Measurements from ENCODE around the gene TCHP. TPM values are rescaled to one million over a fixed set of nuclear protein-coding genes. Genes with fewer than 3 reads are reported as not detected.
"Not testable (repeated sequence)": the region's sequence is repeated elsewhere in the genome, so short reads cannot be mapped to it uniquely, and the experiment has no call there.

TCHP gene
- total and polyA plus RNA-seq, 5 donors = 7.1 to 13.5 (median 10.2) TPM

DNA sequence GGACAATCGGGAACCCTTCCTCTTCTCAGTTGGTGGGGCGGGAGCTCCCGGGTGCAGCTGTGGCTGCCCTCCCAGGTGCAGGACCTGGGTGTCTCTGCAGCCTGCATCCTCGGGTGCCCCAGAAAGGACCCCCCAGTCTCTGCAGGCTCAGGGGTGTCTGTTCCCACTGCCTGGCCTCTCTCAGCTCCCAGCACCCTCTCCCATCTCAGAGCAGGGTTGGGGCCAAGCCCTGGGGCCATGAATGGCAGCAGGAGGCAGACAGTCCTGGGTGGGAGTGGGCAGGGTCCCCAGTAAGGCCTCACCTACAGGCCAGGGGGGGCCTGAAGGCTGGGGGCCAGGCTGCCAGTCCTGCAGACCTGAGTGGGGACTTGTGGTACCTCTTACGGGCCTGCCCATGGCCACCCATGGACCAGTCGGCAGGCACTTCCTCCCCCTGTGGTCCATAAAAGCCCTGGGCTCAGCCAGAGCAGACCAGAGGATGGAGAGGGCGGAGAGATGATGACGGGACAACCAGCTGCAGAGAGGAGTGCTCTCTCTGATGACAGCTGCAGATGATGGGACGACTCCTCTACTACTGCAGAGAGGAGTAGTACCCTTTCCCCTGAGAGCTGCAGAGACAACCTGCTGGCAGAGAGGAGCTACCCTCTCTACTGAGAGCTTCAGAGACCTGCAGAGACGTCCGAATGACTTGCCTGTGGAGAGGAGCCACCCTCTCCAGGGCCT is 26.6 kb downstream of the TCHP start:
- H3K27me3 ChIP-seq (ENCODE audit: control insufficient read depth, insufficient read depth) = no peaks in the 10 kb centered on the region
- DNase-seq = no peak

DNA sequence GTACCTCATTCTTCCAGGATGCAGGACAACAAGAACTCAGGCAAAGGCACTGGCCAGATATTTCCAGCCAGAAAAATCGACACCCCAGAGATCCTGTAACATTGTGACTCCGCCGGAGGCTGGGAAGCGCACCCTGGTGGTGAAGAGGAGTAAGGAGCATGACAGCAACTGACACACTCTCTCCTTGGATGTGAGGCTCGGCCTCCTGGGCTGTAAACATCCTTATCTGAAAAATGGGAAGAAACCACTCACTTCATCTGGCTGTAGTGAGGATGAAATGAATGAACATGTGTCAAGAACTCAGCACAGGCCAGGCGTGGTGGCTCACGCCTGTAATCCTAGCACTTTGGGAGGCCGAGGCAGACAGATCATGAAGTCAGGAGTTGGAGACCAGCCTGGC is 27.5 kb downstream of the TCHP start:
- Histone ChIP-seq H3K4me1 (ENCODE audit: control insufficient read depth, insufficient read depth, low read length) (no peaks in the 10 kb centered on the region), H3K27me3 (ENCODE audit: control insufficient read depth, insufficient read depth) (no peaks in the 10 kb centered on the region), H3K4me3 (ENCODE audit: low read length) (no peak overlapping the region), H3K27ac (ENCODE audit: low read length) (no peak overlapping the region), H3K9me3 (ENCODE audit: control insufficient read depth, low read length) (no peaks in the 10 kb centered on the region)
- DNase-seq (peak in 2 of 3 donors; percentile 32 to 64), ATAC-seq (peak; percentile 25 to 34)
- intact Hi-C loops (cut with DNase I) = no loop called here
- WGBS = 80% methylated on average over 8 of the region's 8 CpGs

More for the DNA sequence above, 26.6 kb downstream of the TCHP start:
- 86% methylated on average over 11 of the region's 11 CpGs for WGBS
- no peak for ATAC-seq
- H3K4me1 ChIP-seq (ENCODE audit: control insufficient read depth, insufficient read depth, low read length) = no peaks in the 10 kb centered on the region
- intact Hi-C loops (cut with DNase I) = no loop called here
- H3K4me3 ChIP-seq (ENCODE audit: low read length) = no peak overlapping the region
- no peak overlapping the region for H3K27ac ChIP-seq (ENCODE audit: low read length)
- no peaks in the 10 kb centered on the region for H3K9me3 ChIP-seq (ENCODE audit: control insufficient read depth, low read length)

DNA sequence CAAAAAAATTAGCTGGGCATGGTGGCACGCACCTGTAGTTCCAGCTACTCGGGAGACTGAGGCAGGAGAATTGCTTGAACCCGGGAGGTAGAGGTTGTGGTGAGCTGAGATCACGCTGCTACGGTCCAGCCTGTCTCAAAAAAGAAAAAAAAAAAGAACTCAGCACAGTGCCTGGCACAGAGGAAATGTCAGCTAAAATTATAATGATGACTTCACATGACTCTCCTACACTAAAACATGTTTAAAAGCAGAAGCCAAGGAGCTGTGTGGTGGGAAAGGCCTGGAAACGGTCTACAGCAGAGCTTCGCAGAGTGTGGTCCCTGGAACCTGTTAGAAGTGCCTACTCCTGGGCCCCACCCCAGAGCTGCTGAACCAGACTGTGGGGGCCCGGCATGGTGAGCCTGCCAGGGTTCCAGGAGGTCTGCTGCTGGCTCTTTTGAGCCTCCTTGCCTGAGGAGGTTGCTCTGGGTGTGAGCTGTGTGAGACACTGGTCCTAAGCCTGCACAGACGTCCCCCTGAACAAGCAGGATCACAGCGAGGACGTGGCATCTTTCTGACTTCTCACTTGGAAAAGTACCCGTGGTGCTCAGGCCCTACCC is 28.1 kb downstream of the TCHP start:
- intact Hi-C loops (cut with DNase I) = no loop called here
- 92% methylated on average over 12 of the region's 12 CpGs for WGBS
- no peaks in the 10 kb centered on the region for H3K4me1 ChIP-seq (ENCODE audit: control insufficient read depth, insufficient read depth, low read length)
- ATAC-seq = no peak
- DNase-seq = no peak
- no peaks in the 10 kb centered on the region for H3K9me3 ChIP-seq (ENCODE audit: control insufficient read depth, low read length)
- no peak overlapping the region for H3K27ac ChIP-seq (ENCODE audit: low read length)
- no peak overlapping the region for H3K4me3 ChIP-seq (ENCODE audit: low read length)
- no peaks in the 10 kb centered on the region for H3K27me3 ChIP-seq (ENCODE audit: control insufficient read depth, insufficient read depth)

DNA sequence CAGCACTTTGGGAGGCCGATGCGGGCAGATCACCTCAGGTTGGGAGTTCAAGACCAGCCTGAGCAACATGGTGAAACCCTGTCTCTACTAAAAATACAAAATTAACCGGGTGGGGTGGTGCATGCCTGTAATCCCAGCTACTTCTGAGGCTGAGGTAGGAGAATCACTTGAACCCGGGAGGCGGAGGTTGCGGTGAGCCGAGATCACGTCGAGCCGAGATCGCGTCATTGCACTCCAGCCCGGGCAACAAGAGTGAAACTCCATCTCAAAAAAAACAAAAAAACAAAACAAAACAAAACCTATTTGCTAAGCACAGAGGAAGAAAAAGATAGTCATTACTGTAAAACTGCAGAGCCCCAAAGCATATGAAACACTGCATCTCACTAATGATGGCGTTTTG is 29.3 kb downstream of the TCHP start:
- intact Hi-C loops (cut with DNase I); ATAC-seq; H3K9me3 ChIP-seq (ENCODE audit: control insufficient read depth, low read length); H3K27me3 ChIP-seq (ENCODE audit: control insufficient read depth, insufficient read depth); H3K27ac ChIP-seq (ENCODE audit: low read length); DNase-seq; H3K4me1 ChIP-seq (ENCODE audit: control insufficient read depth, insufficient read depth, low read length); H3K4me3 ChIP-seq (ENCODE audit: low read length): not testable (repeated sequence)
- WGBS = 91% methylated on average over 14 of the region's 14 CpGs

DNA sequence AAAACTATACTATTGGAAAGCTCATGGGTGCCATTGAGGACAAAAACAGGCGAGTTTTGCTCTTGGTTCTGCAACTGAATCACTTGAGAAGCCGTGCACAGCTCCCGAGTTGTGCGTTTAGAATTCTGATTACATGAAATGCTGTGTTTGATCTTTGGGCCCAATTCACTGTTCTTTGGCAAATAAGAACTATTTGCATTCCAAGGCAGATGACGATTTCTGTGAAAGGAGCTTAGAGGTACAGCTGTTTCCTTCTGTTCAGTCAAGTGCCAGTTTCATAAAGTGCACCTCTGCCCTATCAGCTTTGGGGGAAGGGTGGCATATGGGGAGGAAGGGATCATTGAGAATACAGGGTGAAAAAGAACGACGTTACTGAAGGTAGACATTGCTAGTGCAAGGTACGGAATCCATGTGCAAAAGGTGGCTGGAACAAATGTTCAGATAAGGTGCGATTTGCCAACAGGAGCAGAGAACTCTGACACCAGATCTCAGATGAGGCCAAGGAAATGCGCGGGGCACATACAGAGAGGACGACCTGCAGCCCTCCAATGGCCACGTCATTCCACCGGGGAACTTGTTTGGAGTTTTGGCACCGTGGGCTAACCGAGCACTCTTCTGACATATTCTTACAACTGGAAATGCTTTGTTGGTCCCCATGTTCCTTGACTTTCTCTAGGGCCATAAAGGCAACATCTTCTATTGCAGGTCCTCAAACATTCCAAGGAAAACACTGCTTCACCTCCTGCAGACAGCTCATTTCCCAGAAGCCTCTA is 30.1 kb downstream of the TCHP start:
- no peaks in the 10 kb centered on the region for H3K9me3 ChIP-seq (ENCODE audit: control insufficient read depth, low read length)
- 80% methylated on average over 16 of the region's 16 CpGs for WGBS
- ATAC-seq = no peak
- H3K27me3 ChIP-seq (ENCODE audit: control insufficient read depth, insufficient read depth) = no peaks in the 10 kb centered on the region
- no peaks in the 10 kb centered on the region for H3K4me1 ChIP-seq (ENCODE audit: control insufficient read depth, insufficient read depth, low read length)
- no peak overlapping the region for H3K27ac ChIP-seq (ENCODE audit: low read length)
- no peak for DNase-seq
- intact Hi-C loops (cut with DNase I) = no loop called here
- no peak overlapping the region for H3K4me3 ChIP-seq (ENCODE audit: low read length)

DNA sequence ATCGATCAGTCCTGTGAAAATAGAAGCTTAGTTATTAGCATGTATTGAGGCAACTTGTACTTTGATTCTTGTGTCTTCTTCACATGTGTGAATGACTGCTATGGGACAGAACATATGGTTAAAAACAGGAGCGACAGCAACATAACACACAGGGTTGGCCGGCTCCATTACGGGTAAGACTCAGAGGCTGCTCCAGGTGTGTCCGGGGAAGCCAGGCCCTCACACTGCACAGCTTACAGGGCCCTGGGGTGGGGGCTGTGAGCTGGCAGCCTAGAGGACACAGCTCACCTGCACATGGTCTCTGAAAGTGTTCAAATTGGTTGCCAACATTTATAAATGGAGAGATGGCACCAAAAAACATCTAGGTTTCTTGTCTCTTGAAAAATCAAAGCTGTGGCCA is 31.1 kb downstream of the TCHP start:
- H3K27ac ChIP-seq (ENCODE audit: low read length) = no peak overlapping the region
- WGBS = 88% methylated on average over 5 of the region's 5 CpGs

DNA sequence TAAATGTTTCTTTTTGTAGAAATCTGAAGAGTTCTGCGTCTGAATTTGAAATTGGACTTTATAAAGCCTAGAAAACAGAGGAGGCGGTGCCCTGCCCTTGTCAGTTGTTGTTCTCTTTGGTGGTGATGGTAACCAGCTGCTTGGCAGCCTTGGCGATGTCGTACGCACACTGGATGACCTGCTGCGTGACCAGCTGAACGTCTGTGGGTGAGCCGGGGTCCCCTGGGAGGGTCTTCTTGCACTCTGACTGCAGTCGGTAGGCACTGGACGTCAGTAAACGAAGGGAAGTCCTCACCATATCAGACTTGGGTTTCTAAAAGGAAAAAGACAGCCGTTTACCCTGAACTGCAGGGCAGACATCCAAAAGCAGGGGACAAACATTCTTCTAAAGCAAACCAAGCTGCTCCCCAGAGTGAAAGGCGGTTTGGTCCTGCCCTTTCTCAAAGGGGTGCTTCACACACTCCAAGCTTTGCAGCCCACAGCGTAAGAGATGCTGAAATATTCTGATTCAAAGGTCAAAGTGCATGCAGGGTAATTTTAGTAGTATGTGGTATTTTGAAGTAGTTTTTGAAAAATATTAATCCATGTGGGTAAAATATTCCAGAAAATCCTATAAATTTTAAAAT is 32.9 kb downstream of the TCHP start:
- no peaks in the 10 kb centered on the region for H3K27me3 ChIP-seq (ENCODE audit: control insufficient read depth, insufficient read depth)
- intact Hi-C loops (cut with DNase I) = no loop called here
- peak overlapping the region; percentile 30 for H3K27ac ChIP-seq (ENCODE audit: low read length)
- no peak overlapping the region for H3K4me3 ChIP-seq (ENCODE audit: low read length)
- no peaks in the 10 kb centered on the region for H3K4me1 ChIP-seq (ENCODE audit: control insufficient read depth, insufficient read depth, low read length)
- 60% methylated on average over 14 of the region's 14 CpGs for WGBS
- DNase-seq (peak; percentile 92 to 95 (median 92)), ATAC-seq (peak; percentile 85 to 90)
- H3K9me3 ChIP-seq (ENCODE audit: control insufficient read depth, low read length) = no peaks in the 10 kb centered on the region

More for the DNA sequence above, 31.1 kb downstream of the TCHP start:
- H3K4me1 ChIP-seq (ENCODE audit: control insufficient read depth, insufficient read depth, low read length) = no peaks in the 10 kb centered on the region
- DNase-seq (no peak), ATAC-seq (no peak)
- no peaks in the 10 kb centered on the region for H3K9me3 ChIP-seq (ENCODE audit: control insufficient read depth, low read length)
- H3K27me3 ChIP-seq (ENCODE audit: control insufficient read depth, insufficient read depth) = no peaks in the 10 kb centered on the region
- intact Hi-C loops (cut with DNase I) = no loop called here
- H3K4me3 ChIP-seq (ENCODE audit: low read length) = no peak overlapping the region

DNA sequence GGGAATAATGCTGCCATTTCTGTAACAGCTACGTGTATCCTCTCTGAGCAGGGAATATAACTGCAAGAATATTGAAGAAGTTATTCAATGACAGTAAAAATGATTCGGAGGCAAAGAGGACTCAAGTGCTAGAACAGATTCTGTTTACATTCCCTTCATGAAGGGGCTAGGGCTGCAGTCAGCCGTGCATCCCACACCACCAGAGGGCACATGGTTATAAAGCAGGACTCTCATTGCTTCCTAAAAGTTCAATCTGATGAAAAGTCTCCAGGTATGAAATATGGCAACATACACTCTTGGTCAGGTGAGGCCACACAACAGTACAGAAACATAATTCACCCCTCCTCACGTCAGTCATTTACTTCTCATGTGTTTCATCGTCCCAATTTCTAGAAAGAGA is 34.0 kb downstream of the TCHP start:
- intact Hi-C loops (cut with DNase I) = no loop called here
- Histone ChIP-seq H3K9me3 (ENCODE audit: control insufficient read depth, low read length) (no peaks in the 10 kb centered on the region), H3K27me3 (ENCODE audit: control insufficient read depth, insufficient read depth) (no peaks in the 10 kb centered on the region), H3K4me1 (ENCODE audit: control insufficient read depth, insufficient read depth, low read length) (no peaks in the 10 kb centered on the region), H3K4me3 (ENCODE audit: low read length) (no peak overlapping the region), H3K27ac (ENCODE audit: low read length) (no peak overlapping the region)
- WGBS = 70% methylated on average over 5 of the region's 5 CpGs
- DNase-seq = no peak
- ATAC-seq = no peak

DNA sequence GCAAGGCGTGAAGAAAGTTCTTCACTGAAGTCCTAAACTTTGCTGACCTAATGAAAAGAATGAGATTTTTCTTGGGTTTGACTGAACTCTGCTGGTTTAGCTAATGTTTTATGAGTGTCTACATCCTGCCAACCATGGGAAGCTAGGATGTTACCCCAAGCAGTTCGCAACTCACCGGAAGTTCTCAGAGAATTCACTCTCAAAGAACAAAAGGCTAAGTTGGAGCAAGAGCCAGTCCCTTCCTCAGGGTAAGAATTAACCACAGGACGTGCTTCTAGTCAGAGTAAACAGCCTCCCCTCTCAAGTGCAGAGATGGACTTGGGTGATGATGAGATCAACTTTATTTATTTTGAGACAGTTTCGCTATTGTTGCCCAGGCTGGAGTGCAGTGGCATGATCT is 37.3 kb downstream of the TCHP start:
- Histone ChIP-seq H3K27ac (ENCODE audit: low read length) (no peak overlapping the region), H3K4me3 (ENCODE audit: low read length) (no peak overlapping the region), H3K9me3 (ENCODE audit: control insufficient read depth, low read length) (no peaks in the 10 kb centered on the region), H3K4me1 (ENCODE audit: control insufficient read depth, insufficient read depth, low read length) (no peaks in the 10 kb centered on the region), H3K27me3 (ENCODE audit: control insufficient read depth, insufficient read depth) (no peaks in the 10 kb centered on the region)
- ATAC-seq = no peak
- DNase-seq = no peak
- intact Hi-C loops (cut with DNase I) = no loop called here
- WGBS = 70% methylated on average over 5 of the region's 5 CpGs

DNA sequence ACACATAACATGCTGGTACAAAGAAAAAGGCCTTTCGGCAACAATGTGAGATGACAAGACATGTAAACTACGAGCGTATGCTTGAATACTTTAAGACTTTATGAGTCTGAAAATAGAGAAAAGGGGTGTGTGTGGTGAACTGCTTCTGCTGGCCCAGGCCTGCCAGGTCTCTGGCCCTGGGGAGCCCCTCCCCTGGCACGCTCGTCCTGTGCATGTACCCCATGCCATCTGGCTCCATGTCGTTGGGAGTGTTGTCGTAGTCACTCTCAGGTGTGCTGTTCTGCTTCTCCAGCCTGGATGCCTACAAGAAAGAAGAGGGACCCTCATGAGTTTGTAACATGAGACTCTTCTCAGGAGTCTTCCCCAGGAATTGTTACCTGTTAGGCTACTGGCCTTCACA is 38.9 kb downstream of the TCHP start:
- intact Hi-C loops (cut with DNase I) = no loop called here
- WGBS = 96% methylated on average over 7 of the region's 7 CpGs
- no peaks in the 10 kb centered on the region for H3K27me3 ChIP-seq (ENCODE audit: control insufficient read depth, insufficient read depth)
- no peaks in the 10 kb centered on the region for H3K9me3 ChIP-seq (ENCODE audit: control insufficient read depth, low read length)
- no peak overlapping the region for H3K4me3 ChIP-seq (ENCODE audit: low read length)
- DNase-seq (no peak), ATAC-seq (no peak)
- H3K27ac ChIP-seq (ENCODE audit: low read length) = no peak overlapping the region
- H3K4me1 ChIP-seq (ENCODE audit: control insufficient read depth, insufficient read depth, low read length) = no peaks in the 10 kb centered on the region

DNA sequence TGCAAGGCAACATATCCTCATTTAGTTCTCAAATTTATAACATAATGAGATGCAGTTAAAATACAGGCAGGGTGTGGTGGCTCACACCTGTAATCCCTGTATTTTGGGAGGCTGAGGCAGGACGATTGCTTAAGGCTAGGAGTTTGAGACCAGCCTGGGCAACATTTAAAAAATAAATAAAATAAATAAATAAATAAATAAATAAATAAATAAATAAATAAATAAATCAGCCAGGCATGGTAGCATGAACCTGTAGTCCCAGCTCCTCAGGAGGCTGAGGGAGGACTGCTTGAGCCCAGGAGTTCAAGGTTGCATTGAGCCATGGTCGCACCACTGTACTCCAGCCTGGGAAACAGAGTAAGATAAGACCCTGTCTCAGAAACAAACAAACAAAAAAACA is 39.4 kb downstream of the TCHP start:
- Histone ChIP-seq H3K27me3 (ENCODE audit: control insufficient read depth, insufficient read depth) (no peaks in the 10 kb centered on the region), H3K4me1 (ENCODE audit: control insufficient read depth, insufficient read depth, low read length) (peaks cover 5% of the 10 kb centered on the region), H3K4me3 (ENCODE audit: low read length) (no peak overlapping the region), H3K27ac (ENCODE audit: low read length) (no peak overlapping the region), H3K9me3 (ENCODE audit: control insufficient read depth, low read length) (no peaks in the 10 kb centered on the region)
- DNase-seq (no peak), ATAC-seq (no peak)
- intact Hi-C loops (cut with DNase I) = no loop called here
- WGBS = 94% methylated on average over 2 of the region's 2 CpGs
